ENCODE results near the gene HIF3A. TPM values are rescaled to one million over a fixed set of nuclear protein-coding genes. Genes with fewer than 3 reads are reported as not detected.
"Not testable (repeated sequence)": the region's sequence is repeated elsewhere in the genome, so short reads cannot be mapped to it uniquely, and the experiment has no call there.

HIF3A gene
- total and polyA plus RNA-seq, 2 of the 8 experiments (the other 6 are each of a cell fraction or from before 2014, with no cell fraction given): 38.6 to 38.8 TPM

- H3K23me2 ChIP-seq (ENCODE audit: low read depth, low read length); H3K27me3 ChIP-seq (replicated peaks in 1 of 4; ENCODE audit: control insufficient read depth in 3 of 4, extremely low read depth in 1 of 4, insufficient read depth in 3 of 4, low read length in 3 of 4); H3K4me3 ChIP-seq (ENCODE audit: extremely low read depth in 1 of 4, insufficient read depth in 2 of 4, low read depth in 3 of 4, low read length in 4 of 4); H4K20me1 ChIP-seq (replicated peaks in 1 of 2; ENCODE audit: control insufficient read depth in 1 of 2, insufficient read depth in 2 of 2, low read length in 2 of 2); H3K4me1 ChIP-seq (replicated peaks in 1 of 4; ENCODE audit: control insufficient read depth in 3 of 4, insufficient read depth in 4 of 4, low read length in 3 of 4); FAIRE-seq; H3K27ac ChIP-seq (ENCODE audit: low read depth, low read length); H3K9ac ChIP-seq (replicated peaks in 1 of 4; ENCODE audit: extremely low read depth in 1 of 4, low read depth in 3 of 4, low read length in 3 of 4); H3K23ac ChIP-seq (ENCODE audit: insufficient read length); H4K91ac ChIP-seq (replicated peaks; ENCODE audit: insufficient read length, low read length); DNase-seq (ENCODE audit: low read depth in 1 of 2, low spot score in 2 of 2); H4K8ac ChIP-seq (ENCODE audit: extremely low read depth, insufficient read depth, low read length); H2BK12ac ChIP-seq (ENCODE audit: low read depth, low read length); H3K14ac ChIP-seq (ENCODE audit: insufficient read length); H4K5ac ChIP-seq (ENCODE audit: insufficient read length, low read depth, low read length); H3K79me1 ChIP-seq (ENCODE audit: low read depth, low read length); H2AFZ ChIP-seq (ENCODE audit: low read length); H3K79me2 ChIP-seq (ENCODE audit: control insufficient read depth in 1 of 2, insufficient read depth in 2 of 2, low read length in 2 of 2); H2BK5ac ChIP-seq (ENCODE audit: low read depth, low read length); H3K18ac ChIP-seq (ENCODE audit: extremely low read depth, low read length); H3K9me3 ChIP-seq (ENCODE audit: insufficient read depth in 2 of 2, low read depth in 1 of 2, low read length in 1 of 2); H2BK15ac ChIP-seq (ENCODE audit: low read length); H2AK5ac ChIP-seq (ENCODE audit: low read depth, low read length); H3K56ac ChIP-seq (replicated peaks; ENCODE audit: insufficient read length, low read depth, low read length); H2BK20ac ChIP-seq (ENCODE audit: low read length); H3K36me3 ChIP-seq (ENCODE audit: control insufficient read depth in 2 of 4, insufficient read depth in 4 of 4, low read length in 3 of 4); H3K4ac ChIP-seq (replicated peaks; ENCODE audit: insufficient read length, low read depth, low read length); H2BK120ac ChIP-seq (replicated peaks; ENCODE audit: low read depth, low read length); H3K4me2 ChIP-seq (ENCODE audit: insufficient read depth in 1 of 2, low read depth in 2 of 2, low read length in 2 of 2): not testable (repeated sequence)
- CTCF ChIA-PET (ENCODE audit: partially characterized antibody): interaction anchor here (1.1 to 18.7 kb wide), 7 partner anchors 9 to 236 kb away, joined by 3 to 365 read pairs (median 10); no protein-coding TSS in a partner anchor
- POLR2A ChIA-PET (ENCODE audit: partially characterized antibody): interaction anchor here (0.8 kb wide), 1 partner anchor 13 kb away, joined by 3 read pairs; no protein-coding TSS in a partner anchor
- WGBS, 2 experiments (ENCODE audit: extremely low coverage in 1 of 2, insufficient coverage in 1 of 2, insufficient read length in 1 of 2, insufficient replicate concordance in 2 of 2, low coverage in 1 of 2, low lambda C conversion rate in 2 of 2, missing lambda C conversion rate in 1 of 2): 86% methylated on average over 11 of the region's 11 CpGs; no CpG with 5 or more reads in 1 of the 2 experiments
These were observed 34.1 kb upstream of the HIF3A start for GRCh38 chr19:46262684-46263296.

DNA sequence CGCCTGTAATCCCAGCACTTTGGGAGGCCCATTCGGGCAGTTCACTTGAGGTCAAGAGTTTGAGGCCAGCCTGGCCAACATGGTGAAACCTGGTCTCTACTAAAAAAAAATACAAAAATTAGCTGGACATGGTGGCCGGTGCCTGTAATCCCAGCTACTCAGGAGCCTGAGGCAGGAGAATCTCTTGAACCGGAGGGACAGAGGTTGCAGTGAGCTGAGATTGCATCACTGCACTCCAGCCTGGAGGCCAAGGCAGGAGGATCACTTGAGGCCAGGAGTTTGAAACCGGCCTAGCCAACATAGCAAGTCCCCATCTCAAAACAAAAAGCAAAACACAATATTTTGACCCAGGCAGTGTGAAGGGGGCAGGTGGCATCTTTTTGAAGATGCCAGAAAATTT is 32.0 kb upstream of the HIF3A start:
- not testable (repeated sequence) for H2BK12ac ChIP-seq (ENCODE audit: low read depth, low read length); DNase-seq (ENCODE audit: low read depth in 1 of 2, low spot score in 2 of 2); H4K8ac ChIP-seq (ENCODE audit: extremely low read depth, insufficient read depth, low read length); FAIRE-seq; H4K91ac ChIP-seq (replicated peaks; ENCODE audit: insufficient read length, low read length); H3K79me1 ChIP-seq (ENCODE audit: low read depth, low read length); H3K56ac ChIP-seq (replicated peaks; ENCODE audit: insufficient read length, low read depth, low read length); H3K36me3 ChIP-seq (ENCODE audit: control insufficient read depth in 2 of 4, insufficient read depth in 4 of 4, low read length in 3 of 4); H2BK120ac ChIP-seq (replicated peaks; ENCODE audit: low read depth, low read length); H3K4ac ChIP-seq (replicated peaks; ENCODE audit: insufficient read length, low read depth, low read length); H3K23me2 ChIP-seq (ENCODE audit: low read depth, low read length); H2BK20ac ChIP-seq (ENCODE audit: low read length); H2BK15ac ChIP-seq (ENCODE audit: low read length); H3K9me3 ChIP-seq (ENCODE audit: insufficient read depth in 2 of 2, low read depth in 1 of 2, low read length in 1 of 2); H3K23ac ChIP-seq (ENCODE audit: insufficient read length); H3K4me2 ChIP-seq (ENCODE audit: insufficient read depth in 1 of 2, low read depth in 2 of 2, low read length in 2 of 2); H3K79me2 ChIP-seq (ENCODE audit: control insufficient read depth in 1 of 2, insufficient read depth in 2 of 2, low read length in 2 of 2); H2AFZ ChIP-seq (ENCODE audit: low read length); H2BK5ac ChIP-seq (ENCODE audit: low read depth, low read length); H3K14ac ChIP-seq (ENCODE audit: insufficient read length); H4K5ac ChIP-seq (ENCODE audit: insufficient read length, low read depth, low read length); H3K9ac ChIP-seq (replicated peaks in 1 of 4; ENCODE audit: extremely low read depth in 1 of 4, low read depth in 3 of 4, low read length in 3 of 4); H4K20me1 ChIP-seq (replicated peaks in 1 of 2; ENCODE audit: control insufficient read depth in 1 of 2, insufficient read depth in 2 of 2, low read length in 2 of 2); H3K27me3 ChIP-seq (replicated peaks in 1 of 4; ENCODE audit: control insufficient read depth in 3 of 4, extremely low read depth in 1 of 4, insufficient read depth in 3 of 4, low read length in 3 of 4); H3K4me1 ChIP-seq (replicated peaks in 1 of 4; ENCODE audit: control insufficient read depth in 3 of 4, insufficient read depth in 4 of 4, low read length in 3 of 4); H3K4me3 ChIP-seq (ENCODE audit: extremely low read depth in 1 of 4, insufficient read depth in 2 of 4, low read depth in 3 of 4, low read length in 4 of 4); H3K18ac ChIP-seq (ENCODE audit: extremely low read depth, low read length); H3K27ac ChIP-seq (ENCODE audit: low read depth, low read length); H2AK5ac ChIP-seq (ENCODE audit: low read depth, low read length)
- ChIA-PET POLR2A (ENCODE audit: partially characterized antibody) (interaction anchor here (1.4 to 2.5 kb wide), 2 partner anchors 131 to 186 kb away, joined by 5 to 7 read pairs; no protein-coding TSS in a partner anchor), CTCF (ENCODE audit: partially characterized antibody) (interaction anchor here (0.6 to 18.7 kb wide), 43 partner anchors 10 to 318 kb away, joined by 3 to 365 read pairs (median 4); partner anchors contain the start of gene IGFL1)
- 88% methylated on average over 5 of the region's 5 CpGs; no CpG with 5 or more reads in 1 of the 2 experiments for WGBS, 2 experiments (ENCODE audit: extremely low coverage in 1 of 2, insufficient coverage in 1 of 2, insufficient read length in 1 of 2, insufficient replicate concordance in 2 of 2, low coverage in 1 of 2, low lambda C conversion rate in 2 of 2, missing lambda C conversion rate in 1 of 2)

All from H1 (cell line).